Embryonic facial prominence (tissue), 1 donor: ENCODE measurements around the gene ZNF219.
A peak's percentile ranks its signal among the peaks of the same experiment; 100 is the strongest.

ENCODE experiments used
- DNase-seq: peaks from one replicate; pipeline ENCODE4 v3.0.0-alpha.2; 2016; ENCODE audit errors: extremely low spot score

The ZNF219 gene

GRCh38 chr14:21098076-21098891, at the start of gene ZNF219:
TSS of gene ZNF219 (minus strand) at chr14:21098655. CDS start at chr14:21093591, 5,064 bp downstream.
- no peak for DNase-seq

GRCh38 chr14:21145437-21145836, 47.0 kb upstream of the ZNF219 start:
- no peak for DNase-seq

GRCh38 chr14:21142357-21142756, 43.9 kb upstream of the ZNF219 start:
- no peak for DNase-seq

- no peak for DNase-seq
Measured at GRCh38 chr14:21136024-21136423, 37.6 kb upstream of the ZNF219 start.

- no peak for DNase-seq
Measured at GRCh38 chr14:21133901-21134300, 35.4 kb upstream of the ZNF219 start.

- DNase-seq = no peak
Measured at GRCh38 chr14:21123429-21123828, 25.0 kb upstream of the ZNF219 start.

GRCh38 chr14:21121122-21121521, 22.7 kb upstream of the ZNF219 start:
- DNase-seq = no peak

GRCh38 chr14:21120686-21121085, 22.2 kb upstream of the ZNF219 start:
- DNase-seq = no peak

GRCh38 chr14:21118933-21119332, 20.5 kb upstream of the ZNF219 start:
- DNase-seq = no peak

GRCh38 chr14:21113369-21113768, 14.9 kb upstream of the ZNF219 start:
- no peak for DNase-seq

GRCh38 chr14:21112255-21112654, 13.8 kb upstream of the ZNF219 start:
- no peak for DNase-seq

- DNase-seq = no peak
Measured at GRCh38 chr14:21109377-21110138, 11.1 kb upstream of the ZNF219 start.

GRCh38 chr14:21108791-21109190, 10.3 kb upstream of the ZNF219 start:
- no peak for DNase-seq

GRCh38 chr14:21107283-21107800, 8.9 kb upstream of the ZNF219 start:
- no peak for DNase-seq

GRCh38 chr14:21106498-21107282, 8.2 kb upstream of the ZNF219 start:
- peak; percentile 48 for DNase-seq

GRCh38 chr14:21106176-21106497, 7.7 kb upstream of the ZNF219 start:
- DNase-seq = no peak

GRCh38 chr14:21105095-21105494, 6.6 kb upstream of the ZNF219 start:
- no peak for DNase-seq

GRCh38 chr14:21104448-21105060, 6.1 kb upstream of the ZNF219 start:
- peak; percentile 79 for DNase-seq

- peak; percentile 91 for DNase-seq
Measured at GRCh38 chr14:21103710-21104447, 5.4 kb upstream of the ZNF219 start.

- DNase-seq = no peak
Measured at GRCh38 chr14:21103411-21103709, 4.9 kb upstream of the ZNF219 start.
